B cell (primary cell): ENCODE data around the gene DDX54. TPM values are rescaled to one million over a fixed set of nuclear protein-coding genes. Genes with fewer than 3 reads are reported as not detected.

Experiments
- ATAC-seq: fragments of 200-7000 bp; cut with Tn5 transposase; one replicate; pipeline ENCODE4 v1.10.0; 2021; ENCODE audit warnings: low read depth, mild to moderate bottlenecking, moderate number of reproducible peaks, moderate library complexity
- CTCF ChIA-PET: fragments of 350-600 bp; sonication (Branson Sonifier 250); formaldehyde crosslinking; loops from one replicate; lab custom pipeline; 2021; ENCODE audit warnings: antibody characterized with exemption, inconsistent platforms; lab: Charles Lee
- POLR2A ChIA-PET: fragments of 350-600 bp; sonication (Branson Sonifier 250); formaldehyde crosslinking; loops from one replicate; lab custom pipeline; 2021; ENCODE audit warnings: antibody characterized with exemption; lab: Charles Lee
- DNase-seq: peaks from one replicate; pipeline ENCODE4 v3.0.0; 2013
- H2AFZ ChIP-seq: 2 replicates; pipeline ENCODE4 v1.6.1; 2012; ENCODE audit warnings: mild to moderate bottlenecking, low read depth, low read length; ENCODE audit not compliant: insufficient read depth, poor library complexity, severe bottlenecking
- H3K27ac ChIP-seq, 2 donors: 1 replicate in 1 of 2; 2 replicates in 1 of 2; pipeline ENCODE4 v1.5.1; 2012 to 2013; ENCODE audit warnings: low read length in 2 of 2, mild to moderate bottlenecking in 2 of 2, moderate library complexity in 1 of 2
- H3K27me3 ChIP-seq, 4 experiments: fragments of 200-600 bp in 1 of 4; sonication (generic) in 1 of 4; replicated peaks in 1 of 4; 1 replicate in 2 of 4; 2 replicates in 2 of 4; pipeline versions ENCODE4 v1.6.1 to v1.7.0; 2013 to 2016; ENCODE audit warnings: low read length in 3 of 4, mild to moderate bottlenecking in 2 of 4, mixed read lengths in 1 of 4, moderate library complexity in 1 of 4; ENCODE audit not compliant: insufficient read depth in 4 of 4, control insufficient read depth in 3 of 4; ENCODE audit errors: control extremely low read depth in 1 of 4
- H3K36me3 ChIP-seq, 2 experiments: replicated peaks in 1 of 2; 1 replicate in 1 of 2; 2 replicates in 1 of 2; pipeline versions ENCODE4 v1.6.1 to v1.7.1; 2013; ENCODE audit warnings: low read length in 1 of 2; ENCODE audit not compliant: insufficient read depth in 2 of 2, control insufficient read depth in 1 of 2; ENCODE audit errors: control extremely low read depth in 1 of 2, extremely low read depth in 1 of 2
- H3K4me1 ChIP-seq, 2 donors: fragments of 200-600 bp in 1 of 2; sonication (generic) in 1 of 2; 1 replicate in 1 of 2; 2 replicates in 1 of 2; pipeline versions ENCODE4 v1.5.1 to v1.6.1; 2013 to 2017; ENCODE audit warnings: low read length in 2 of 2; ENCODE audit not compliant: control insufficient read depth in 2 of 2, insufficient read depth in 2 of 2
- H3K4me2 ChIP-seq: replicated peaks from 2 replicates; pipeline ENCODE3; 2012; ENCODE audit warnings: mild to moderate bottlenecking, low read depth, low read length; ENCODE audit not compliant: poor library complexity, severe bottlenecking
- H3K4me3 ChIP-seq, 5 experiments: fragments of 200-600 bp in 1 of 5; sonication (generic) in 1 of 5; 1 replicate in 3 of 5; 2 replicates in 2 of 5; pipeline versions ENCODE4 v1.5.1 to v1.7.0; 2011 to 2016; ENCODE audit warnings: low read length in 4 of 5, mild to moderate bottlenecking in 4 of 5, low read depth in 2 of 5, control low read depth in 1 of 5, moderate library complexity in 1 of 5; ENCODE audit not compliant: insufficient read depth in 1 of 5; ENCODE audit errors: control extremely low read depth in 1 of 5, extremely low read depth in 1 of 5
- H3K79me2 ChIP-seq: fragments of 200-600 bp; sonication (generic); one replicate; pipeline ENCODE4 v1.6.0; 2016; ENCODE audit warnings: low read length; ENCODE audit not compliant: control insufficient read depth, insufficient read depth
- H3K9ac ChIP-seq: fragments of 200-600 bp; sonication (generic); 2 replicates; pipeline ENCODE4 v1.6.1; 2017; ENCODE audit warnings: mild to moderate bottlenecking, low read length, moderate library complexity
- H3K9me3 ChIP-seq, 3 donors: one replicate each; pipeline versions ENCODE4 v1.6.1 to v1.7.1; 2013; ENCODE audit warnings: low read length in 2 of 3; ENCODE audit not compliant: control insufficient read depth in 2 of 3, insufficient read depth in 1 of 3; ENCODE audit errors: control extremely low read depth in 1 of 3
- H4K20me1 ChIP-seq: 2 replicates; pipeline ENCODE4 v1.6.0; 2012; ENCODE audit warnings: mild to moderate bottlenecking, low read length; ENCODE audit not compliant: insufficient read depth, control insufficient read depth, poor library complexity, severe bottlenecking
- H3K27ac Mint-ChIP-seq: one replicate; pipeline ENCODE4 v1.8.0; 2021; ENCODE audit warnings: mixed read lengths
- H3K27me3 Mint-ChIP-seq: one replicate; pipeline ENCODE4 v1.8.0; 2021; ENCODE audit warnings: mixed read lengths
- H3K4me1 Mint-ChIP-seq: one replicate; pipeline ENCODE4 v1.8.0; 2021; ENCODE audit warnings: mixed read lengths
- H3K4me3 Mint-ChIP-seq: one replicate; pipeline ENCODE4 v1.8.0; 2021; ENCODE audit warnings: mixed read lengths
- H3K9me3 Mint-ChIP-seq: one replicate; pipeline ENCODE4 v1.8.0; 2022; ENCODE audit warnings: mixed read lengths; ENCODE audit not compliant: insufficient read depth
- EZH2 ChIP-seq: IDR thresholded peaks from 2 replicates; pipeline ENCODE4 v1.6.1; 2012; ENCODE audit warnings: borderline replicate concordance, low read depth, mild to moderate bottlenecking, moderate library complexity, low read length; ENCODE audit not compliant: insufficient read depth, poor library complexity, severe bottlenecking
- WGBS: methylation state at CpG from one replicate; pipeline ENCODE4 v1.1.5; 2013; ENCODE audit warnings: missing lambda C conversion rate; ENCODE audit not compliant: insufficient coverage; 5-methylcytosine and 5-hydroxymethylcytosine counted together
- intact Hi-C: fragments of 100-400 bp; cut with micrococcal nuclease; formaldehyde crosslinking; loops from one replicate; pipeline ENCODE4 v1.10.0; 2022
- polyA plus RNA-seq: library from polyadenylated mRNA; depleted of rRNA; stranded (reverse); fragments of >200 nt; gene quantifications from 2 replicates; pipeline ENCODE4 v1.2.3, GENCODE V29; 2012
- total RNA-seq, 2 donors: library from RNA; stranded (reverse); fragments of 120-200 nt in 1 of 2; gene quantifications; 1 replicate in 1 of 2; 2 replicates in 1 of 2; pipeline versions ENCODE4 v1.2.3 to v1.2.4, GENCODE V29; 2013 to 2022
- TF ChIP-seq, protein P1 (sequence below): fragments of 200-600 bp; IDR thresholded peaks from one replicate; pipeline ENCODE4 v1.8.0; 2022; ENCODE audit warnings: antibody characterized with exemption, mild to moderate bottlenecking

Gene DDX54
- total and polyA plus RNA-seq, 2 donors (not counting 1 experiment from before 2014, with no cell fraction given): 55.4 to 101 TPM

DNA sequence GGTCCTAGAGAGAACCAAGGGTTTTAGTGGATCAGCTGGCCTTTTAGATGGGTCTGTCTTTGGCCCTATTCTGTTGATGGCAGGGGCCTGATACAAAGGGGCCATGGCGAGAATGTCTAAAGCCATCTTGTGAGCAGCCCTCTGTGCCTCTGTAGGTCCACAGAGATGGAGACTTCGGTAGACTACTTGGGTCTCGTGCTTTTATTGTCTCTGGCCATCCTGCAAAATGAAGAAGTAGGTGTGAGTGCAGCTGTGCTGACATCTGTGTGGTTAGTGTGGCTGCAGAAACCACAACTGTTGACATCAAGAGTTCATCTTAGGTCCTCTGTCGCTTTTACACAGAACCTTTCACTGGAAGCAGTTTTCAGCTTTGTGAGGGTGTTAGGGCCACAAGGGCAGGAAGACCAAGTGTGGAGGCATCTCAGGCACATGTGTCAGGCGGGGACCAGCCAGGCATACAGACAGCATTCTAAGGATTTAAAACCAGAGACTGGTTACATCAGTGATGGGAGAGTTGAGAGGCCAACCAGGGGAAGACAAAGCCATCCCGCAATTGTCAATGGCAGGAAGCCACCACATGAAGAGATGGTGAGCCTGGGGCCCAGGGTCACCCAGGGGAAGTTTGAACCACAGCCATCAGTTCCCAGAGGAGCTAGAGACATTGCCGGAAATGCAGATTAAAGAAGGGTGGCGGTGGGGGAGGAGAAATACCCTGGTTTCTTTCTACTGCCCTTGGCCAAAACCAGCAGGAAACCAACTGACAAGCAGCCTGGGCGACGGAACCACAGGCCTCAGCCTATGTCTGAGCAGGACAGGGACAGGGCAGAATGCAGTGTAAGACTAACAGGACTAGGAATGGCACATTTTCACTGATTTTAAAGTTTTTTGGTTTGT is 23.0 kb upstream of the DDX54 start:
- Histone ChIP-seq H3K27ac (peak overlapping the region; percentile 91 to 94), H3K36me3 (no peaks in the 10 kb centered on the region), H3K9me3 (no peaks in the 10 kb centered on the region), H4K20me1 (no peaks in the 10 kb centered on the region), H3K9ac (peak overlapping the region; percentile 36), H2AFZ (peak overlapping the region; percentile 25), H3K4me1 (peaks cover 46 to 59% of the 10 kb centered on the region in 2 donors), H3K4me2 (peak overlapping the region; percentile 70), H3K27me3 (no peaks in the 10 kb centered on the region), H3K79me2 (no peaks in the 10 kb centered on the region), H3K4me3 (peak overlapping the region in 3 of 5 experiments; percentile 4 to 47 (median 5))
- Mint-ChIP-seq H3K27me3 (no peaks in the 10 kb centered on the region), H3K27ac (peak overlapping the region; percentile 99), H3K4me1 (peaks cover 62% of the 10 kb centered on the region), H3K9me3 (no peaks in the 10 kb centered on the region), H3K4me3 (peak overlapping the region; percentile 86)
- peak; percentile 95 for DNase-seq
- TF ChIP-seq, protein P1, sequence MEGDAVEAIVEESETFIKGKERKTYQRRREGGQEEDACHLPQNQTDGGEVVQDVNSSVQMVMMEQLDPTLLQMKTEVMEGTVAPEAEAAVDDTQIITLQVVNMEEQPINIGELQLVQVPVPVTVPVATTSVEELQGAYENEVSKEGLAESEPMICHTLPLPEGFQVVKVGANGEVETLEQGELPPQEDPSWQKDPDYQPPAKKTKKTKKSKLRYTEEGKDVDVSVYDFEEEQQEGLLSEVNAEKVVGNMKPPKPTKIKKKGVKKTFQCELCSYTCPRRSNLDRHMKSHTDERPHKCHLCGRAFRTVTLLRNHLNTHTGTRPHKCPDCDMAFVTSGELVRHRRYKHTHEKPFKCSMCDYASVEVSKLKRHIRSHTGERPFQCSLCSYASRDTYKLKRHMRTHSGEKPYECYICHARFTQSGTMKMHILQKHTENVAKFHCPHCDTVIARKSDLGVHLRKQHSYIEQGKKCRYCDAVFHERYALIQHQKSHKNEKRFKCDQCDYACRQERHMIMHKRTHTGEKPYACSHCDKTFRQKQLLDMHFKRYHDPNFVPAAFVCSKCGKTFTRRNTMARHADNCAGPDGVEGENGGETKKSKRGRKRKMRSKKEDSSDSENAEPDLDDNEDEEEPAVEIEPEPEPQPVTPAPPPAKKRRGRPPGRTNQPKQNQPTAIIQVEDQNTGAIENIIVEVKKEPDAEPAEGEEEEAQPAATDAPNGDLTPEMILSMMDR: no peak
- no peak for TF ChIP-seq EZH2
- peak; percentile 75 for ATAC-seq
- WGBS: 1% methylated on average over 10 of the region's 10 CpGs
- POLR2A ChIA-PET: interaction anchor here (0.6 to 3.6 kb wide), 13 partner anchors 9 to 1444 kb away, joined by 3 to 69 read pairs (median 6); partner anchors contain the start of genes DDX54, RITA1 and TPCN1
- CTCF ChIA-PET: interaction anchor here (0.7 to 3.3 kb wide), 14 partner anchors 9 to 217 kb away, joined by 3 to 35 read pairs (median 5); partner anchors contain the start of gene TPCN1
- intact Hi-C loops: loop anchor here (1.0 to 10.0 kb wide), 8 partner anchors 11 to 1773 kb away; partner anchors contain the start of genes DDX54, PLBD2, RITA1 and TPCN1
